ENCODE measurements around the gene NT5C3A. TPM values are rescaled to one million over a fixed set of nuclear protein-coding genes. Genes with fewer than 3 reads are reported as not detected.
"Not testable (repeated sequence)": the region's sequence is repeated elsewhere in the genome, so short reads cannot be mapped to it uniquely, and the experiment has no call there.

Gene NT5C3A
- total RNA-seq, 1 donor from 2014 or later = 8.3 TPM

DNA sequence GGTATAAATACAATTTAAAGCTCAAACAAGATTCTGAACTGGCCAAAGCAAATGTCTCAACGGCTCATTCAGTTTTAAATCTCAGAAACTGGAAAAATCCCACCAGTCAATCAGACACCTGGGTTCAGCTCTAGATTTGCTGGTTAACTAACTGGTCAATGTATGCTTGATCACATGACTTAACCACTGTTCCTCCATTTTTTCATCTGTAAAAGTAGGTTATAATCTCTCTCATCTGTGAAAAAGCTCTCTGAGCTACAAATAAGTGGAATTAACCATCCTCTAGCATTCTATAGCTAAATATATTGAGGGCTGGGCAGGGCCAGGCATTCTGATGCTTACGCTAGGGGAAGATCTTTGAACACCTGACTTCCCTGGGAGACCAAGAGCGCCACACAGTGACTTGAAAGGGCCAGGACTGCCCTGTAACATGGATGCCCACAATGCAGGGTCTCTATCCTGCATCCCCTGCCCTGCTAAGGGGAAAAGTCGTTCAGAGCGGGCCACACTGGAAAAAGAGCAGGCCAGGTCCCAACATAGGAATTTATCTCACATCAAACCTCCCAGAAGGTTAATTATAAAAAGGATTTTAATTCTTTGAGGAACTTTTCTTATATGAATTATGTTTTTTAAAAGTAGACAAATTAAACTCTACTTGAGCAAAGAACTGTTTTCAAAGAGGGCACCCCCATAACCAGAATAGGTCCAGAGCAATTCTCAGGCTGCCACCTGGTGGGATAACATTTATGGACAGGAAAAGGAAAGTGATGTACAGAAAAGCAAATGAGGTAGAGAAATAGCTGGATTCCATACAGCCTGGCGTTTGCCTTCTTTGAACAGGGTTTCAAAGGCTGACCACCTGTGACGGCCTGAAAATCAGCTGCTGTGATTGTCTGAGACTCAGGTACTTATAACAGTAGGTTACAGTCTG lies 44.8 kb upstream of the NT5C3A start:
- no peak for DNase-seq (ENCODE audit: low spot score in 2 of 2)
- TF ChIP-seq, protein P1, sequence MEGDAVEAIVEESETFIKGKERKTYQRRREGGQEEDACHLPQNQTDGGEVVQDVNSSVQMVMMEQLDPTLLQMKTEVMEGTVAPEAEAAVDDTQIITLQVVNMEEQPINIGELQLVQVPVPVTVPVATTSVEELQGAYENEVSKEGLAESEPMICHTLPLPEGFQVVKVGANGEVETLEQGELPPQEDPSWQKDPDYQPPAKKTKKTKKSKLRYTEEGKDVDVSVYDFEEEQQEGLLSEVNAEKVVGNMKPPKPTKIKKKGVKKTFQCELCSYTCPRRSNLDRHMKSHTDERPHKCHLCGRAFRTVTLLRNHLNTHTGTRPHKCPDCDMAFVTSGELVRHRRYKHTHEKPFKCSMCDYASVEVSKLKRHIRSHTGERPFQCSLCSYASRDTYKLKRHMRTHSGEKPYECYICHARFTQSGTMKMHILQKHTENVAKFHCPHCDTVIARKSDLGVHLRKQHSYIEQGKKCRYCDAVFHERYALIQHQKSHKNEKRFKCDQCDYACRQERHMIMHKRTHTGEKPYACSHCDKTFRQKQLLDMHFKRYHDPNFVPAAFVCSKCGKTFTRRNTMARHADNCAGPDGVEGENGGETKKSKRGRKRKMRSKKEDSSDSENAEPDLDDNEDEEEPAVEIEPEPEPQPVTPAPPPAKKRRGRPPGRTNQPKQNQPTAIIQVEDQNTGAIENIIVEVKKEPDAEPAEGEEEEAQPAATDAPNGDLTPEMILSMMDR (IDR thresholded peaks at IDR 0.05) = peak in 2 of 3 experiments; percentile 19 to 27

GRCh38 chr7:33101906-33102305 lies 39.3 kb upstream of the NT5C3A start:
- no peak for DNase-seq (ENCODE audit: low spot score in 2 of 2)
- Histone ChIP-seq H3K4me1 (no peaks in the 10 kb centered on the region), H3K4me3 (no peak overlapping the region), H3K27ac (no peak overlapping the region), H3K36me3 (peaks cover 43 to 52% of the 10 kb centered on the region in 2 donors), H3K9me3 (no peaks in the 10 kb centered on the region), H3K27me3 (no peaks in the 10 kb centered on the region)
- intact Hi-C loops (cut with DNase I) = no loop called here
- TF ChIP-seq, protein P1 (IDR thresholded peaks at IDR 0.05) = no peak

More for the DNA sequence above, 44.8 kb upstream of the NT5C3A start:
- intact Hi-C loops (cut with DNase I) = loop anchor here (2.0 kb wide), 1 partner anchor 215 kb away; no protein-coding TSS in a partner anchor
- Histone ChIP-seq H3K36me3 (peaks cover 10 to 12% of the 10 kb centered on the region in 2 donors), H3K9me3 (no peaks in the 10 kb centered on the region), H3K27ac (no peak overlapping the region), H3K4me3 (peak overlapping the region; percentile 96 to 100), H3K4me1 (peaks cover 10 to 14% of the 10 kb centered on the region in 2 donors), H3K27me3 (no peaks in the 10 kb centered on the region)

GRCh38 chr7:33100770-33101169 lies 38.2 kb upstream of the NT5C3A start:
- H3K4me3 ChIP-seq = no peak overlapping the region
- H3K27ac ChIP-seq = no peak overlapping the region
- TF ChIP-seq, protein P1 (IDR thresholded peaks at IDR 0.05) = no peak
- H3K27me3 ChIP-seq = no peaks in the 10 kb centered on the region
- intact Hi-C loops (cut with DNase I) = no loop called here
- no peak for DNase-seq (ENCODE audit: low spot score in 2 of 2)
- no peaks in the 10 kb centered on the region for H3K4me1 ChIP-seq
- no peaks in the 10 kb centered on the region for H3K9me3 ChIP-seq
- peaks cover 55 to 62% of the 10 kb centered on the region in 2 donors for H3K36me3 ChIP-seq

DNA sequence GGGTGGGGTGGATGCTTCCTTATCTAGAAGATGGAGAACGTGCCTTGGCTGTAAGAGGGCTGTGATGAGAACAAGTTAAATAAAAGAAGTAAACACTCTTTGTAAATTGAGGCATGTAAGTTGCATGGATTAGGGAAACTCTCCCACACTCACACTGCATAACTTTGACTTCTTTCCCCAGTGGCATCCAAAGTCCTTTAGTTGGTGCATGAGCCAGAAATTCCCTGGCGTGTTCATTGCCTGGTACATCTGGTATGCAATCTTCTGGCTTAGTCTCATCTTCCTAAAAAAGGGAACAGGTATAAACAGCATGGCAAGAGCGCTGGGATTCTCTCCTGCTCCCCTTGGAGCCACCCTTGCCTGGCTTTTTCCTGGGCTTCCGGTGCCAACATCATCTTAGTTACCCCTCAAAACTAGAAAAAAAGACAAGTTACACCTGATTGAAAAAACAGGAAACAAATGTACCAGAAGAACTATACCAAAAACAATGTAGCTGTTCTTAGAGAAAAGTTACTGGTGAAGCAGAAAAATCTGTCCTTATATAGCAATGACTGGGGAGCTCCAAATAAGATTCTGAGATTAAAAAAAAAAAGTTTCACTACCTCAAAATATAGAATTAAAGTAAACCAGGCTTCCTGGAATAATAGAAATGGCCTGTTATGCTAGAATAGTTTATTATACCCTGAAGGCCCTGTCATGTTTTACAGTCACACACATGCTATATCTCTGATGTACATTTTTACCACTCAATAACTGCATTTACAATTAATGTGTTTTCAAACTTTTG lies 36.8 kb upstream of the NT5C3A start:
- H3K36me3 ChIP-seq = peaks cover 61 to 72% of the 10 kb centered on the region in 2 donors

GRCh38 chr7:33094745-33095275 lies 32.2 kb upstream of the NT5C3A start:
- H3K4me1 ChIP-seq; H3K27ac ChIP-seq; DNase-seq (ENCODE audit: low spot score in 2 of 2); H3K27me3 ChIP-seq; H3K4me3 ChIP-seq; H3K9me3 ChIP-seq; intact Hi-C loops (cut with DNase I): not testable (repeated sequence)
- peaks cover 47 to 51% of the 10 kb centered on the region in 2 donors for H3K36me3 ChIP-seq

More for the DNA sequence above, 36.8 kb upstream of the NT5C3A start:
- H3K4me1 ChIP-seq = no peaks in the 10 kb centered on the region
- no peak overlapping the region for H3K4me3 ChIP-seq
- TF ChIP-seq, protein P1 (IDR thresholded peaks at IDR 0.05) = no peak
- DNase-seq (ENCODE audit: low spot score in 2 of 2) = no peak
- no peak overlapping the region for H3K27ac ChIP-seq
- intact Hi-C loops (cut with DNase I) = no loop called here
- no peaks in the 10 kb centered on the region for H3K27me3 ChIP-seq
- H3K9me3 ChIP-seq = no peaks in the 10 kb centered on the region

Data from ascending aorta (tissue), 2 donors.